GM12892 (cell line): ENCODE measurements around the gene ALDH8A1.

ENCODE experiments used
- POLR2A ChIP-seq: IDR thresholded peaks from 2 replicates; pipeline ENCODE4 v1.6.1; 2011; ENCODE audit warnings: low read depth, low read length, control low read depth
- POLR2AphosphoS5 ChIP-seq: IDR thresholded peaks from 2 replicates; pipeline ENCODE4 v1.6.1; 2011; ENCODE audit warnings: low read depth, low read length, control low read depth

DNA sequence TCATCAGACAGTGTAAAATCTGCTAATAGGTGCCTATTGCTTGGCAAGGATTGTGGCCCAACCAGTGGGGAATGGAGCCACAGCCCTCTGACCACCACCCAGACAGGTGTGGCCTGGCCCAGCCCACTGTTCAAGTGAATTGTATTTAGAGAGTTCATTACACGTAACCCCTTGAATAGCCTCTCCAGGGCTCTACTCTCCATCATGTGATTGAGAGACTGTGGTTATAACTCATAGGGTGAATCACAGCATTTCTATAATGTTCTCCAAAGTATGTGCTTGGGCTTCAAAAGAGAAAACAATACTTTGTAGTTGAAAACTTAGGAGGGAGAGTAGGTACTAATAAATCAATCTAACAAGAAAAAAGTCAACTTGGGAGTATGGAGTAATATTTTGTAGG, 38.4 kb downstream of the ALDH8A1 start:
- no peak for TF ChIP-seq POLR2A
- TF ChIP-seq POLR2AphosphoS5, result no peak
